H1 (cell line): Measurements from ENCODE around the gene TUBGCP2. TPM values are rescaled to one million over a fixed set of nuclear protein-coding genes. Genes with fewer than 3 reads are reported as not detected.
A peak's percentile ranks its signal among the peaks of the same experiment; 100 is the strongest.

Source experiments
- CTCF ChIA-PET: fragments of 300-600 bp; sonication (Branson Sonifier 250); formaldehyde crosslinking; loops from one replicate; lab custom pipeline; 2021; ENCODE audit not compliant: partially characterized antibody; lab: Charles Lee
- POLR2A ChIA-PET: fragments of 300-600 bp; sonication (Branson Sonifier 250); formaldehyde crosslinking; loops from one replicate; lab custom pipeline; 2021; ENCODE audit warnings: inconsistent platforms; ENCODE audit not compliant: partially characterized antibody; lab: Charles Lee
- DNase-seq, 2 experiments: peaks; one replicate each; pipeline versions ENCODE4 v3.0.0 to v3.0.0-alpha.2; 2010 to 2022; ENCODE audit warnings: low spot score in 2 of 2, low read depth in 1 of 2, mixed read lengths in 1 of 2
- FAIRE-seq: peaks from 2 replicates; lab custom pipeline; 2011; peaks lifted over from hg19 to GRCh38; lab: Jason Lieb, UNC
- H2AFZ ChIP-seq: 2 replicates; pipeline ENCODE4 v1.8.1; 2012; ENCODE audit warnings: low read length, inconsistent platforms
- H2AK5ac ChIP-seq: 2 replicates; pipeline ENCODE4 v1.6.1; 2013; ENCODE audit warnings: low read depth, low read length
- H2BK120ac ChIP-seq: replicated peaks from 2 replicates; pipeline ENCODE3; 2013; ENCODE audit warnings: low read depth, low read length, inconsistent platforms
- H2BK12ac ChIP-seq: 2 replicates; pipeline ENCODE4 v1.6.1; 2013; ENCODE audit warnings: low read depth, low read length
- H2BK15ac ChIP-seq: 2 replicates; pipeline ENCODE4 v1.6.1; 2013; ENCODE audit warnings: low read length
- H2BK20ac ChIP-seq: 2 replicates; pipeline ENCODE4 v1.6.1; 2013; ENCODE audit warnings: low read length
- H2BK5ac ChIP-seq: 2 replicates; pipeline ENCODE4 v1.6.1; 2013; ENCODE audit warnings: low read depth, low read length
- H3K14ac ChIP-seq: 2 replicates; pipeline ENCODE4 v1.6.1; 2013; ENCODE audit warnings: inconsistent platforms; ENCODE audit not compliant: insufficient read length
- H3K18ac ChIP-seq: 2 replicates; pipeline ENCODE4 v1.6.1; 2013; ENCODE audit warnings: low read length; ENCODE audit errors: extremely low read depth
- H3K23ac ChIP-seq: 2 replicates; pipeline ENCODE4 v1.6.1; 2013; ENCODE audit warnings: inconsistent platforms; ENCODE audit not compliant: insufficient read length
- H3K23me2 ChIP-seq: 2 replicates; pipeline ENCODE4 v1.6.1; 2013; ENCODE audit warnings: low read depth, low read length
- H3K27ac ChIP-seq: 2 replicates; pipeline ENCODE4 v1.6.1; 2011; ENCODE audit warnings: low read depth, low read length, inconsistent platforms
- H3K27me3 ChIP-seq, 4 experiments: replicated peaks in 1 of 4; 1 replicate in 1 of 4; 2 replicates in 3 of 4; pipeline versions ENCODE4 v1.6.1 to v1.8.1; 2011 to 2013; ENCODE audit warnings: low read length in 3 of 4, mild to moderate bottlenecking in 3 of 4, inconsistent platforms in 2 of 4, mixed read lengths in 2 of 4, moderate library complexity in 1 of 4; ENCODE audit not compliant: control insufficient read depth in 3 of 4, insufficient read depth in 3 of 4; ENCODE audit errors: extremely low read depth in 1 of 4
- H3K36me3 ChIP-seq, 4 experiments: 2 replicates each; pipeline versions ENCODE4 v1.6.1 to v1.8.1; 2011 to 2013; ENCODE audit warnings: mild to moderate bottlenecking in 4 of 4, low read length in 3 of 4, moderate library complexity in 2 of 4, control low read depth in 1 of 4, inconsistent platforms in 1 of 4; ENCODE audit not compliant: insufficient read depth in 4 of 4, control insufficient read depth in 2 of 4
- H3K4ac ChIP-seq: replicated peaks from 2 replicates; pipeline ENCODE3; 2013; ENCODE audit warnings: low read length, low read depth, mixed read lengths, inconsistent platforms; ENCODE audit not compliant: insufficient read length
- H3K4me1 ChIP-seq, 4 experiments: replicated peaks in 1 of 4; 1 replicate in 1 of 4; 2 replicates in 3 of 4; pipeline versions ENCODE4 v1.6.1 to v1.8.1; 2011 to 2013; ENCODE audit warnings: low read length in 3 of 4, inconsistent platforms in 2 of 4, mixed read lengths in 1 of 4; ENCODE audit not compliant: insufficient read depth in 4 of 4, control insufficient read depth in 3 of 4
- H3K4me2 ChIP-seq, 2 experiments: 2 replicates each; pipeline versions ENCODE4 v1.6.1 to v1.8.1; 2011 to 2013; ENCODE audit warnings: low read depth in 2 of 2, low read length in 2 of 2, control low read depth in 1 of 2, inconsistent platforms in 1 of 2, mild to moderate bottlenecking in 1 of 2; ENCODE audit not compliant: insufficient read depth in 1 of 2
- H3K4me3 ChIP-seq, 4 experiments: fragments of 200-600, 300-600 bp in 1 of 4; sonication (generic), shearing (Covaris generic), sonication (Bioruptor Twin) in 1 of 4; 2 replicates each; pipeline versions ENCODE4 v1.5.1 to v1.8.1; 2011 to 2016; ENCODE audit warnings: low read length in 4 of 4, low read depth in 3 of 4, control low read depth in 2 of 4, inconsistent platforms in 2 of 4, mild to moderate bottlenecking in 2 of 4, mixed read lengths in 1 of 4, moderate library complexity in 1 of 4; ENCODE audit not compliant: insufficient read depth in 2 of 4; ENCODE audit errors: extremely low read depth in 1 of 4
- H3K56ac ChIP-seq: replicated peaks from 2 replicates; pipeline ENCODE3; 2013; ENCODE audit warnings: low read depth, mild to moderate bottlenecking, mixed read lengths, low read length, inconsistent platforms; ENCODE audit not compliant: insufficient read length
- H3K79me1 ChIP-seq: 2 replicates; pipeline ENCODE4 v1.6.1; 2013; ENCODE audit warnings: low read depth, low read length, control low read depth
- H3K79me2 ChIP-seq, 2 experiments: 2 replicates each; pipeline versions ENCODE4 v1.6.1 to v1.8.1; 2012 to 2013; ENCODE audit warnings: low read length in 2 of 2, mild to moderate bottlenecking in 2 of 2, inconsistent platforms in 1 of 2; ENCODE audit not compliant: insufficient read depth in 2 of 2, control insufficient read depth in 1 of 2
- H3K9ac ChIP-seq, 4 experiments: replicated peaks in 1 of 4; 1 replicate in 1 of 4; 2 replicates in 3 of 4; pipeline versions ENCODE4 v1.6.1 to v1.8.1; 2011 to 2013; ENCODE audit warnings: low read depth in 3 of 4, low read length in 3 of 4, control low read depth in 2 of 4, mild to moderate bottlenecking in 2 of 4, moderate library complexity in 2 of 4, inconsistent platforms in 1 of 4; ENCODE audit errors: extremely low read depth in 1 of 4
- H3K9me3 ChIP-seq, 2 experiments: 2 replicates each; pipeline versions ENCODE4 v1.6.1 to v1.8.1; 2012 to 2013; ENCODE audit warnings: mild to moderate bottlenecking in 2 of 2, moderate library complexity in 2 of 2, control low read depth in 1 of 2, inconsistent platforms in 1 of 2, low read depth in 1 of 2, low read length in 1 of 2, mixed read lengths in 1 of 2; ENCODE audit not compliant: insufficient read depth in 2 of 2
- H4K20me1 ChIP-seq, 2 experiments: replicated peaks in 1 of 2; 2 replicates each; pipeline versions ENCODE3 to v1.8.1; 2011 to 2013; ENCODE audit warnings: inconsistent platforms in 2 of 2, low read length in 2 of 2, mild to moderate bottlenecking in 1 of 2; ENCODE audit not compliant: insufficient read depth in 2 of 2, control insufficient read depth in 1 of 2
- H4K5ac ChIP-seq: 2 replicates; pipeline ENCODE4 v1.6.1; 2013; ENCODE audit warnings: low read length, low read depth, mixed read lengths, inconsistent platforms; ENCODE audit not compliant: insufficient read length
- H4K8ac ChIP-seq: 2 replicates; pipeline ENCODE4 v1.8.0; 2013; ENCODE audit warnings: mild to moderate bottlenecking, moderate library complexity, low read length, inconsistent platforms; ENCODE audit not compliant: insufficient read depth; ENCODE audit errors: extremely low read depth
- H4K91ac ChIP-seq: replicated peaks from 2 replicates; pipeline ENCODE3; 2013; ENCODE audit warnings: low read length, mixed read lengths, inconsistent platforms; ENCODE audit not compliant: insufficient read length
- ASH2L ChIP-seq: fragments of 200-600, 300-600 bp; sonication (generic); IDR thresholded peaks from one replicate; pipeline ENCODE4 v1.7.1; 2017; ENCODE audit warnings: low read length
- CTBP2 ChIP-seq: IDR thresholded peaks from 2 replicates; pipeline ENCODE4 v1.7.0; 2011; ENCODE audit warnings: borderline replicate concordance, mild to moderate bottlenecking, moderate library complexity, mixed read lengths, low read length; ENCODE audit not compliant: insufficient read depth, insufficient read length
- TEAD4 ChIP-seq: IDR thresholded peaks from 2 replicates; pipeline ENCODE4 v1.6.1; 2012; ENCODE audit warnings: low read depth, low read length, inconsistent platforms, mixed read lengths
- WGBS, 2 experiments: shearing (Covaris generic) in 1 of 2; methylation state at CpG; one replicate each; pipeline versions ENCODE4 v1.1.6 to v1.1.7; 2013 to 2015; ENCODE audit warnings: low lambda C conversion rate in 2 of 2, mixed read lengths in 2 of 2, inconsistent platforms in 1 of 2, low coverage in 1 of 2, missing lambda C conversion rate in 1 of 2; ENCODE audit not compliant: insufficient replicate concordance in 2 of 2, insufficient coverage in 1 of 2, insufficient read length in 1 of 2; ENCODE audit errors: extremely low coverage in 1 of 2, missing lambda C conversion rate in 1 of 2; 5-methylcytosine and 5-hydroxymethylcytosine counted together
- polyA plus RNA-seq, 7 experiments: library from polyadenylated mRNA; depleted of rRNA in 3 of 7; stranded (reverse) in 5 of 7; unstranded in 2 of 7; fragments of >200 nt in 5 of 7; fragments of 200-250 nt in 2 of 7; gene quantifications; 1 replicate in 5 of 7; 2 replicates in 1 of 7; 4 replicates in 1 of 7; pipeline versions ENCODE4 v1.2.1 to v1.2.3, GENCODE V29; 2011 to 2013; ENCODE audit warnings: missing spikeins in 2 of 7, mixed read lengths in 2 of 7
- total RNA-seq: library from RNA; stranded (reverse); fragmentation: NEBNext Ultra II Directional; extraction: Animal tissue kit (Norgen Biotek cat#: 25700); gene quantifications from 2 replicates; pipeline ENCODE4 v1.2.1, GENCODE V29; 2021

Gene TUBGCP2
- total and polyA plus RNA-seq, 2 of the 8 experiments (the other 6 are each of a cell fraction or from before 2014, with no cell fraction given) = 34.9 to 51.9 TPM

DNA sequence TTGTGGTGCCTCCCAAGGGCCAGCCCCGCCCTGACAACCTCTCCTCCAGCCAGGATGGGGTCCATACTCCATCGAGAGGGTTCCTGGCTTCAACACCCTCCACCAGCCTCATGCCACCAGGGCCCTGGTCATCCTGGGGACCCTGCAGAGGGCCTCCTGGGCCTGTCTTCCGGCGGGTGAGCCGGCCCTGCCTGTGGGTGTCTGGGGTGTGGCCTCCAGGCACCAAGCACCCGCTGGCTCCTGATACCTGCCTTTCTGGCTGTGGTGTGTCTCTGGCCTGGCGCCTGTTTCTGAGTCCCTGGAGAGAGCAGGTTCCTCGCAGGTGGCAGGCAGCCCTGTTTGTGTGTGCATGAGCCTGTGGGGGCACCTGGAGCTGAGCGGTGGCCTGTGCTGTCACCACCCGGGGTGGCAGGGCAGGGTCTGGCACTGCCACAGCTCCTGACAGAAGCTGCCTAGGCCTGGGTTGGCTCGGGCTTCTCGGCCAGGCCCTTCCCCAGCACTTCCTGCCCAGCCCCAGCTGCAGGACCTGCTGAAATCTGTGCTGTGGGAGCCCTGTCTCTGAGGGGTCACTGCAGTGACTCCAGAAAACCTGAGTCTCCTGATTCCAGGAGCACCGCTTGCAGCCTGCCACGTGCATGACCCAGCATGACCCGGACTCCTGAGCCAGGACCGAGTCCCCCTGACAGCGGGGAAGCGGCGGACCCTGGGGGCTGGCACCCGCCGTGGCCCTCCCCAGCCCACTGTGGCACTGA is 50.4 kb downstream of the TUBGCP2 start:
- Histone ChIP-seq H3K23ac (no peak overlapping the region), H3K4me3 (peak overlapping the region in 2 of 4 experiments; percentile 40 to 57; a peak in 3 of 8 replicates), H4K20me1 (peaks cover 0 to 3% of the 10 kb centered on the region in 2 experiments), H3K4me1 (peaks cover 0 to 20% (median 11%) of the 10 kb centered on the region in 4 experiments; a peak in 5 of 7 replicates), H2BK20ac (0 out of 2 replicates have a peak overlapping the region, but pooled peaks have one; percentile 18), H4K5ac (no peak overlapping the region), H4K91ac (peak overlapping the region; percentile 5), H3K27ac (no peak overlapping the region), H3K18ac (peak overlapping the region; percentile 7; the same call in 1 of the 2 replicates), H3K79me2 (no peaks in the 10 kb centered on the region), H3K56ac (no peak overlapping the region), H3K36me3 (no peaks in the 10 kb centered on the region), H3K4ac (no peak overlapping the region), H2BK12ac (peak overlapping the region; percentile 80; the same call in 1 of the 2 replicates), H3K9me3 (no peaks in the 10 kb centered on the region), H3K9ac (no peak overlapping the region), H3K27me3 (peaks cover 0 to 10% (median 7%) of the 10 kb centered on the region in 4 experiments; a peak in 6 of 7 replicates), H3K14ac (no peak overlapping the region), H2BK15ac (no peak overlapping the region; the same call in 1 of the 2 replicates), H2BK120ac (no peak overlapping the region), H2AFZ (peak overlapping the region; percentile 48; the same call in 1 of the 2 replicates), H3K23me2 (peaks cover 7% of the 10 kb centered on the region; the same call in 1 of the 2 replicates), H4K8ac (peak overlapping the region; percentile 35), H2BK5ac (peak overlapping the region; percentile 76; the same call in 1 of the 2 replicates), H3K4me2 (peak overlapping the region; percentile 49 to 81), H2AK5ac (no peak overlapping the region), H3K79me1 (no peaks in the 10 kb centered on the region)
- ChIA-PET POLR2A (interaction anchor here (0.7 to 2.5 kb wide), 6 partner anchors 11 to 56 kb away, joined by 3 to 11 read pairs (median 3); no protein-coding TSS in a partner anchor), CTCF (interaction anchor here (1.1 to 4.5 kb wide), 10 partner anchors 9 to 114 kb away, joined by 3 to 24 read pairs (median 7); partner anchors contain the start of gene ADAM8)
- DNase-seq (no peak), FAIRE-seq (no peak)
- no peak for TF ChIP-seq TEAD4
- TF ChIP-seq CTBP2 = peak; percentile 1
- TF ChIP-seq ASH2L = peak; percentile 5
- WGBS, 2 experiments = 81% methylated on average over 20 of the region's 21 CpGs; no CpG with 5 or more reads in 1 of the 2 experiments
